Astrocyte of the spinal cord (primary cell): ENCODE results near the gene GHR.

ENCODE experiments used
- DNase-seq: peaks from one replicate; pipeline ENCODE4 v3.0.0; 2011; ENCODE audit warnings: low read depth, low spot score
- H3K4me3 ChIP-seq: 2 replicates; pipeline ENCODE4 v1.5.1; 2011; ENCODE audit warnings: low read depth, mild to moderate bottlenecking, low read length, moderate library complexity
- CTCF ChIP-seq: IDR thresholded peaks from 2 replicates; pipeline ENCODE4 v1.5.1; 2012; ENCODE audit warnings: low read depth, mild to moderate bottlenecking, low read length, inconsistent platforms
- in situ Hi-C: cut with HindIII; loops from 2 replicates; pipeline ENCODE4 v1.10.0; 2017; ENCODE audit warnings: low sequenced_read_pairs

The GHR gene

GRCh38 chr5:42621662-42622061 is 198.4 kb downstream of the GHR start:
- in situ Hi-C loops = no loop called here
- H3K4me3 ChIP-seq = no peak overlapping the region
- TF ChIP-seq CTCF = no peak
- DNase-seq = no peak

GRCh38 chr5:42624912-42625311 is 201.7 kb downstream of the GHR start:
- H3K4me3 ChIP-seq = no peak overlapping the region
- DNase-seq = no peak
- in situ Hi-C loops = no loop called here
- no peak for TF ChIP-seq CTCF

DNA sequence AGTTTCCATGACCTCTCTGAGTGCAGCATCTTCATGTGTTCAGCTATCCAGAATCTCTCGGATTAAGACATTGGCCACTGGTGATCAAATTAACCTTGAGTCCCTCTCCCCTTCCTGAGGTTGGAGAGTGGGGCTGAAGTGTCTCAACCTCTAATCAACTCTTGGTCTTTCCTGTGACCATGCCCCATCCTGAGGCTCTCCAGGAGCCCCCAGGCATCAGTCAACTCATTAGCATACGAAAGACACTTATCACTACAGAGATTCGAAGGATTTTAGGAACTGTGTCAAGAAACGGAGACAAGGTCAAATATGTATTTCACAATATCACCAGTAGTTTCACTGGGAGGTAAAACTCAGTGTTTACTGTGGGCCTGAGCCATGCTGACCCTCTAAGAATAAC is 203.2 kb downstream of the GHR start:
- TF ChIP-seq CTCF = no peak
- H3K4me3 ChIP-seq = no peak overlapping the region
- no peak for DNase-seq
- in situ Hi-C loops = no loop called here

DNA sequence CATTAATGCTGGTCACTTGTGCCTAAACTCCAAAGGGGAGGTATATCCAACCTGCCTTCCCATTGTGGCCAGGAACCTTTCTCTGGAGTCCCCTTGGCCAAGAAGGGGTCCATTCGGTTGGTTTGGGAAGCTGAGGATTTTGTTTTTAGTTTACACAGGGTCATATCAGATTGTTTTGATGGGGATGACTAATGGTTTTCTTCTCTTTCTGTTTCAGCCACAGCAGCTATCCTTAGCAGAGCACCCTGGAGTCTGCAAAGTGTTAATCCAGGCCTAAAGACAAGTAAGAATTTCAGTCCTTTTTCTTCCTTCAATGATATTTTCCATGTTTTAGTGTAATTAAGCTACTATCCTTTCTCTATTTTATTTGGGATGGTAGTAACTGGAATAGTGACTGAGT is 205.6 kb downstream of the GHR start:
- TF ChIP-seq CTCF = no peak
- in situ Hi-C loops = no loop called here
- H3K4me3 ChIP-seq = no peak overlapping the region
- no peak for DNase-seq

DNA sequence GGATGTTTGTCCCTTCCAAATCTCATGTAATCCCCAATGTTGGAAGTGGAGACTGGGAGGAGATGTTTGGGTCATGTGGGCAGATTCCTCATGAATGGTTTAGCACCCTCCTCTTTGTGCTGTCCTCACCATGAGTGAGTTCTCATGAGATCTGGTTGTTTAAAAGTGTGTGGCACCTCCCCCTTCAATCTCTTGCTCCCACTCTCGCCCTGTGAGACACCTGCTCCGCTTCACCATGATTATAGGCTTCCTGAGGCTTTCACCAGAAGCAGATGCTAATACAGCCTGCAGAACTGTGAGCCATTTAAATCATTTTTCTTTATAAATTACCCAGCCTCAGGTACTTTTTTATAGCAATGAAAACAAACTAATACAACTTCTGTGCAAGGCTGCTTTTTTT is 206.0 kb downstream of the GHR start:
- DNase-seq = no peak
- TF ChIP-seq CTCF = no peak
- H3K4me3 ChIP-seq = no peak overlapping the region
- in situ Hi-C loops = no loop called here

- no peak overlapping the region for H3K4me3 ChIP-seq
- no peak for DNase-seq
- TF ChIP-seq CTCF = no peak
- in situ Hi-C loops = no loop called here
Measured at GRCh38 chr5:42631241-42631640, 208.0 kb downstream of the GHR start.

DNA sequence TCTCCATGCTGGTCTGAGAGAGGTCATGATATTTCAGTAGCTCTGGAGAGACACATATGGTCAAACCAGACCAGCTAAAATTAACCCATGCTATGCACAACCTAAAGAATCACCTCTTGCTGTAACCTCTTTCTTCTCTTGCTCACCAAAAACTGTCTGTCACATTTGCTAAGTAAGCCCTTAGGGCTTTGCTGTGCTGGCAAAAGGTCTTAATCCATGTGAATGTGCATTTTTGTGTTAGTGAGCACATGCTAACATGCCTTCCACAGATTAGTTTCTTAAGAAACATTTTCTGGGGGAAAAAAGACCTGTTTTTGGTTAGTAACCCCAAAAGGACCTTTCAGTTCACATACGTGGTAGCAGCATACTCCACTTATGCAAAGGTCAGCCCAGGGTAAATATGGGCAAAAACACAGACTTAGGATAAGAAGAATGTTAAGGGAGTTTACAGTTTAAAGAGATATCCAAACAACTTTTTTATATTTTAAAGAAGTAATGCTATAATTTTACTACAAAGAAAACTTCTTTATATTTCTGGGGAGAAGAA is 209.2 kb downstream of the GHR start:
- no peak for TF ChIP-seq CTCF
- DNase-seq = no peak
- H3K4me3 ChIP-seq = no peak overlapping the region
- in situ Hi-C loops = no loop called here
